RCC 7860 (cell line): ENCODE results near the gene LCN10.
A peak's percentile ranks its signal among the peaks of the same experiment; 100 is the strongest.
"Not testable (repeated sequence)": the region's sequence is repeated elsewhere in the genome, so short reads cannot be mapped to it uniquely, and the experiment has no call there.

ENCODE experiments used
- DNase-seq: peaks from one replicate; pipeline ENCODE4 v3.0.0-alpha.2; 2015; ENCODE audit warnings: low spot score
- FAIRE-seq: peaks from 2 replicates; lab custom pipeline; 2012; peaks lifted over from hg19 to GRCh38; lab: Jason Lieb, UNC

Gene LCN10

GRCh38 chr9:136707011-136707410 is 35.7 kb downstream of the LCN10 start:
- FAIRE-seq: no peak
- no peak for DNase-seq

GRCh38 chr9:136705564-136705963 is 37.2 kb downstream of the LCN10 start:
- peak; percentile 12 for DNase-seq
- FAIRE-seq: no peak

- FAIRE-seq, DNase-seq: not testable (repeated sequence)
Measured at GRCh38 chr9:136704741-136705140, 38.0 kb downstream of the LCN10 start.

GRCh38 chr9:136703276-136703860 is 39.4 kb downstream of the LCN10 start:
- DNase-seq (no peak), FAIRE-seq (no peak)

- DNase-seq (no peak), FAIRE-seq (no peak)
Measured at GRCh38 chr9:136701668-136702053, 41.1 kb downstream of the LCN10 start.

GRCh38 chr9:136700959-136701667 is 41.6 kb downstream of the LCN10 start:
- peak; percentile 64 for DNase-seq

GRCh38 chr9:136700304-136700703 is 42.4 kb downstream of the LCN10 start:
- peak; percentile 38 for DNase-seq
- no peak for FAIRE-seq

More at GRCh38 chr9:136700959-136701667, 41.6 kb downstream of the LCN10 start:
- FAIRE-seq: no peak

- no peak for DNase-seq
- FAIRE-seq: no peak
Measured at GRCh38 chr9:136698635-136699246, 44.0 kb downstream of the LCN10 start.

GRCh38 chr9:136697821-136698526 is 44.8 kb downstream of the LCN10 start:
- DNase-seq (peak; percentile 40), FAIRE-seq (peak; percentile 71)

GRCh38 chr9:136697146-136697820 is 45.5 kb downstream of the LCN10 start:
- FAIRE-seq: no peak
- DNase-seq: no peak

- no peak for FAIRE-seq
- DNase-seq: no peak
Measured at GRCh38 chr9:136696502-136696901, 46.2 kb downstream of the LCN10 start.

- DNase-seq (no peak), FAIRE-seq (no peak)
Measured at GRCh38 chr9:136695955-136696354, 46.8 kb downstream of the LCN10 start.

- DNase-seq: no peak
- peak; percentile 52 for FAIRE-seq
Measured at GRCh38 chr9:136695435-136695895, 47.3 kb downstream of the LCN10 start.

GRCh38 chr9:136694872-136695247 is 47.9 kb downstream of the LCN10 start:
- FAIRE-seq (no peak), DNase-seq (no peak)

GRCh38 chr9:136694163-136694871 is 48.4 kb downstream of the LCN10 start:
- no peak for DNase-seq
- no peak for FAIRE-seq

GRCh38 chr9:136693490-136694162 is 49.1 kb downstream of the LCN10 start:
- DNase-seq: peak; percentile 67
- FAIRE-seq: no peak

GRCh38 chr9:136693135-136693489 is 49.6 kb downstream of the LCN10 start:
- FAIRE-seq: no peak

GRCh38 chr9:136692185-136693134 is 50.3 kb downstream of the LCN10 start:
- FAIRE-seq: no peak

More at GRCh38 chr9:136693135-136693489, 49.6 kb downstream of the LCN10 start:
- DNase-seq: no peak

More at GRCh38 chr9:136692185-136693134, 50.3 kb downstream of the LCN10 start:
- no peak for DNase-seq
